ENCODE data around the gene ZMYM1.

Gene ZMYM1

GRCh38 chr1:35058988-35059387, 20.2 kb upstream of the ZMYM1 start:
- no peaks in the 10 kb centered on the region for H4K20me1 ChIP-seq (ENCODE audit: insufficient read depth, low read length)
- H3K9me2 ChIP-seq (ENCODE audit: low read depth, low read length) = no peaks in the 10 kb centered on the region
- no peak overlapping the region for H3K4me3 ChIP-seq (ENCODE audit: low read depth, low read length, poor library complexity, severe bottlenecking)
- no peaks in the 10 kb centered on the region for H3K9me3 ChIP-seq (ENCODE audit: low read length)
- H3K9ac ChIP-seq (ENCODE audit: low read length) = no peak overlapping the region
- TF ChIP-seq EZH2 (IDR thresholded peaks at IDR 0.05; ENCODE audit: borderline replicate concordance, low read length) (no peak), CTCF (IDR thresholded peaks at IDR 0.05; ENCODE audit: low read length) (no peak)
- no peak overlapping the region for H2AFZ ChIP-seq (ENCODE audit: low read length)
- H3K4me1 ChIP-seq (ENCODE audit: insufficient read depth, low read length, severe bottlenecking) = no peaks in the 10 kb centered on the region
- no peaks in the 10 kb centered on the region for H3F3A ChIP-seq (ENCODE audit: insufficient read depth, low read length)
- no peak overlapping the region for H3K27ac ChIP-seq (ENCODE audit: low read depth, low read length, poor library complexity, severe bottlenecking)
- no peaks in the 10 kb centered on the region for H3K79me2 ChIP-seq (ENCODE audit: insufficient read depth, low read length)
- H3K27me3 ChIP-seq (ENCODE audit: insufficient read depth, low read length) = no peaks in the 10 kb centered on the region
- no peak overlapping the region for H3K4me2 ChIP-seq (ENCODE audit: low read length)
- H3K36me3 ChIP-seq (ENCODE audit: insufficient read depth, low read length) = no peaks in the 10 kb centered on the region

GRCh38 chr1:35062518-35063196, 16.5 kb upstream of the ZMYM1 start:
- no peak for TF ChIP-seq CTCF (IDR thresholded peaks at IDR 0.05; ENCODE audit: low read length)
- TF ChIP-seq EZH2 (IDR thresholded peaks at IDR 0.05; ENCODE audit: borderline replicate concordance, low read length) = no peak
- H2AFZ ChIP-seq (ENCODE audit: low read length) = no peak overlapping the region

GRCh38 chr1:35064265-35064664, 14.9 kb upstream of the ZMYM1 start:
- no peaks in the 10 kb centered on the region for H4K20me1 ChIP-seq (ENCODE audit: insufficient read depth, low read length)
- TF ChIP-seq CTCF (IDR thresholded peaks at IDR 0.05; ENCODE audit: low read length) (no peak), EZH2 (IDR thresholded peaks at IDR 0.05; ENCODE audit: borderline replicate concordance, low read length) (no peak)
- H3K79me2 ChIP-seq (ENCODE audit: insufficient read depth, low read length) = no peaks in the 10 kb centered on the region
- no peaks in the 10 kb centered on the region for H3K9me3 ChIP-seq (ENCODE audit: low read length)
- no peaks in the 10 kb centered on the region for H3F3A ChIP-seq (ENCODE audit: insufficient read depth, low read length)
- no peak overlapping the region for H3K4me3 ChIP-seq (ENCODE audit: low read depth, low read length, poor library complexity, severe bottlenecking)
- H3K4me2 ChIP-seq (ENCODE audit: low read length) = no peak overlapping the region
- H3K9me2 ChIP-seq (ENCODE audit: low read depth, low read length) = no peaks in the 10 kb centered on the region
- H3K27ac ChIP-seq (ENCODE audit: low read depth, low read length, poor library complexity, severe bottlenecking) = no peak overlapping the region
- no peak overlapping the region for H3K9ac ChIP-seq (ENCODE audit: low read length)
- H2AFZ ChIP-seq (ENCODE audit: low read length) = no peak overlapping the region
- no peaks in the 10 kb centered on the region for H3K4me1 ChIP-seq (ENCODE audit: insufficient read depth, low read length, severe bottlenecking)
- no peaks in the 10 kb centered on the region for H3K27me3 ChIP-seq (ENCODE audit: insufficient read depth, low read length)
- H3K36me3 ChIP-seq (ENCODE audit: insufficient read depth, low read length) = no peaks in the 10 kb centered on the region

More at GRCh38 chr1:35062518-35063196, 16.5 kb upstream of the ZMYM1 start:
- no peaks in the 10 kb centered on the region for H3F3A ChIP-seq (ENCODE audit: insufficient read depth, low read length)
- no peaks in the 10 kb centered on the region for H3K27me3 ChIP-seq (ENCODE audit: insufficient read depth, low read length)
- no peak overlapping the region for H3K9ac ChIP-seq (ENCODE audit: low read length)
- H3K27ac ChIP-seq (ENCODE audit: low read depth, low read length, poor library complexity, severe bottlenecking) = no peak overlapping the region
- no peaks in the 10 kb centered on the region for H3K9me2 ChIP-seq (ENCODE audit: low read depth, low read length)
- no peak overlapping the region for H3K4me2 ChIP-seq (ENCODE audit: low read length)
- no peaks in the 10 kb centered on the region for H3K79me2 ChIP-seq (ENCODE audit: insufficient read depth, low read length)
- H3K4me1 ChIP-seq (ENCODE audit: insufficient read depth, low read length, severe bottlenecking) = no peaks in the 10 kb centered on the region
- no peaks in the 10 kb centered on the region for H4K20me1 ChIP-seq (ENCODE audit: insufficient read depth, low read length)
- H3K36me3 ChIP-seq (ENCODE audit: insufficient read depth, low read length) = no peaks in the 10 kb centered on the region
- H3K4me3 ChIP-seq (ENCODE audit: low read depth, low read length, poor library complexity, severe bottlenecking) = no peak overlapping the region
- H3K9me3 ChIP-seq (ENCODE audit: low read length) = no peaks in the 10 kb centered on the region
